ENCODE measurements around the gene OR6P1.

Gene OR6P1

DNA sequence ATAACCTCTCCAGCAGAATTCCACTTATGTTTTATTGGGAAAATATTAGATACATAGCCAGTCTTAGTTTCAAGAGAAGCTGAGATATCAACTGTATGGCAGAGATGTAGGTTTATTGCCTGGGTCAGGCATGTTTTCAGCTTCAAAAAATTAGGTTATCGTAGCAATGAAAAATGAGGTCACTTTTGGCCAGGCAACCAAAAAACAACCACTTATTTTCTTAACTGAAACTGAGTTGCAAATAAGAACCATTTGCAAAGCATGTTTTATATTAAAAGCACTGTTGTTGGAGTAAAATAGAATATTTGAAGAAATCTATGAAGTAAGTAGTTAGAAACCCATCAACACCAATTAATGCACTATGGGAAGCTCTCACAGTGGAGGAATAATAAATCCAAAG lies 10.7 kb downstream of the OR6P1 start:
- no peak for DNase-seq (ENCODE audit: low spot score)
- TF ChIP-seq, protein P1, sequence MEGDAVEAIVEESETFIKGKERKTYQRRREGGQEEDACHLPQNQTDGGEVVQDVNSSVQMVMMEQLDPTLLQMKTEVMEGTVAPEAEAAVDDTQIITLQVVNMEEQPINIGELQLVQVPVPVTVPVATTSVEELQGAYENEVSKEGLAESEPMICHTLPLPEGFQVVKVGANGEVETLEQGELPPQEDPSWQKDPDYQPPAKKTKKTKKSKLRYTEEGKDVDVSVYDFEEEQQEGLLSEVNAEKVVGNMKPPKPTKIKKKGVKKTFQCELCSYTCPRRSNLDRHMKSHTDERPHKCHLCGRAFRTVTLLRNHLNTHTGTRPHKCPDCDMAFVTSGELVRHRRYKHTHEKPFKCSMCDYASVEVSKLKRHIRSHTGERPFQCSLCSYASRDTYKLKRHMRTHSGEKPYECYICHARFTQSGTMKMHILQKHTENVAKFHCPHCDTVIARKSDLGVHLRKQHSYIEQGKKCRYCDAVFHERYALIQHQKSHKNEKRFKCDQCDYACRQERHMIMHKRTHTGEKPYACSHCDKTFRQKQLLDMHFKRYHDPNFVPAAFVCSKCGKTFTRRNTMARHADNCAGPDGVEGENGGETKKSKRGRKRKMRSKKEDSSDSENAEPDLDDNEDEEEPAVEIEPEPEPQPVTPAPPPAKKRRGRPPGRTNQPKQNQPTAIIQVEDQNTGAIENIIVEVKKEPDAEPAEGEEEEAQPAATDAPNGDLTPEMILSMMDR (IDR thresholded peaks at IDR 0.05; ENCODE audit: borderline replicate concordance, control extremely low read depth, extremely low read depth, insufficient read depth, missing control alignments) = no peak
- in situ Hi-C loops (cut with MboI; ENCODE audit: low sequenced_read_pairs, unreplicated experiment) = no loop called here

DNA sequence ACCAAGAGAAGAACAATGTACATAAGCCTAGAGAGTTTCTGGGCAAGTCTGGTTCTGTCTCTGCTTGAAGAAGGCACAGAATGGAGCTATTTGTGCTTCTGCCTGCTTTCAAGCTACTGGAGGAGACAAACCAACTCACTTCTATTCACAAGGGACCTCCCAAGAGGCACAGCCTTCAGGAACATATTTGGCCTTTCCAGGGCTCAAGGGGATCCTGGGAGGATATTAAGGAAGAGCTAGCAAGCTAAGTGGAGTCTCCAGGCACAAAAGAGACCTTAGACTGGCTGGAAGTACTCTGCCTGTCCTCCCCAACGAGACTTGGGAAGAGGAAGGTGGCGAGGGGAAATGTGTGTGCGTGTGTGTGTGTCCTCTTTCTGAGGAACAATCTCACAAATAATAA lies 16.0 kb downstream of the OR6P1 start, which contains the start of gene OR6Y1:
Gene OR6Y1 (minus strand): TSS at position 54 of the 400 bp plus-strand sequence. CDS start 6,300 bp downstream, outside the sequence.
- TF ChIP-seq, protein P1 (IDR thresholded peaks at IDR 0.05; ENCODE audit: borderline replicate concordance, control extremely low read depth, extremely low read depth, insufficient read depth, missing control alignments) = no peak
- in situ Hi-C loops (cut with MboI; ENCODE audit: low sequenced_read_pairs, unreplicated experiment) = no loop called here
- DNase-seq (ENCODE audit: low spot score) = no peak

DNA sequence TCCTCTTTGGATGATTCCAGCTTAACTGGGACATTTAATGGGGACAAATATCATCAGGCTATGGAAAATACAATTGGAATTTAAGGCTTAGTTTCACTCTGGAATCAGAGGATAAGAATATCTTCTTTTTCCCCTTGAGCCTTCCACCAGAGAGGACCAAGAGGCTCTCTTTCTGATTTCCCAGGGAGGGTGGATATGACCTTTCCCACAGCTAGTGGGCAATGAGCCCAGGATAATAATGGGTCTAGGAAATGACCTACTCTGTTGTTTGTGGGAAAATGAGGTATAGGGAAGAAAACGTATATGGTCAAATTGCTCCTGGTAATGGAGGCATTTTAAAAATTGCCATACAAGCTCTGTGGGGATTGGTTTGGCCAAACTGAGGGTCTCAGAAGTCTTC lies 18.1 kb downstream of the OR6P1 start:
- DNase-seq (ENCODE audit: low spot score) = no peak
- TF ChIP-seq, protein P1 (IDR thresholded peaks at IDR 0.05; ENCODE audit: borderline replicate concordance, control extremely low read depth, extremely low read depth, insufficient read depth, missing control alignments) = no peak
- in situ Hi-C loops (cut with MboI; ENCODE audit: low sequenced_read_pairs, unreplicated experiment) = no loop called here

DNA sequence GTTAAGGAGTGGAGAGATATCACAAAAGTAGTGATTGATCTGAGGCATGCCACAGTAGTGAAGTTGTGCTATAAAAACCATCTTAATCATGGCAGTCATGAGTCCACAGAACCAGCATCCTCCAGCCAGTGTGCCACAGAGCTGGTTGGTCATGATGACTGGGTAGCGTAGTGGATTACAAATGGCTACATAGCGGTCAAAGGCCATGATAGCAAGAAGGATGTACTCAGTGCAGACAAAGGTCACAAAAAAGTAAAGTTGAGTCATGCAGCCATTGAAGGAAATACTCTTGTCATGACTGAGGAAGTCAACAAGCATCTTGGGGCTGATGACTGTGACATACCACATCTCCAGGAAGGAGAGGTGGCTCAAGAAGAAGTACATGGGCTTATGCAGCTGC lies 22.8 kb downstream of the OR6P1 start:
- TF ChIP-seq, protein P1 (IDR thresholded peaks at IDR 0.05; ENCODE audit: borderline replicate concordance, control extremely low read depth, extremely low read depth, insufficient read depth, missing control alignments) = no peak
- DNase-seq (ENCODE audit: low spot score) = no peak
- in situ Hi-C loops (cut with MboI; ENCODE audit: low sequenced_read_pairs, unreplicated experiment) = no loop called here

DNA sequence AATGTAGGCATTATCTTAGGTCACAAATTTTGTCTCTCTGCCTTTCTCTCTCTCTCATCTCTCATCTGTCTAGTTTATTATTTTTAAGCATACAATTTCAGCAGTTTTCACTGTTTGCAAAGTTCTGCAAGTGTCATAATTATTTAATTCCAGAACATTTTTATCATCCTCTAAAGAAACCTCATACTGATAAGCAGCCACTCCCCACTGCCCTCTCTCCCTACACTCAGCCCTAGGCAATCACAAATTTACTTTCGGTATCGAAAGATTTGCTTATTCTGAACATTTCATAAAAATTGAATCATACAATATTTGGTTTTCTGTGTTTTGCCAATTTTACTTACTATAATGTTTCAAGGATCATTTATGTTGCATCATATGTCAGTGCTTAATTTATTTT lies 32.8 kb downstream of the OR6P1 start:
- in situ Hi-C loops (cut with MboI; ENCODE audit: low sequenced_read_pairs, unreplicated experiment) = no loop called here
- TF ChIP-seq, protein P1 (IDR thresholded peaks at IDR 0.05; ENCODE audit: borderline replicate concordance, control extremely low read depth, extremely low read depth, insufficient read depth, missing control alignments) = no peak
- DNase-seq (ENCODE audit: low spot score) = no peak

DNA sequence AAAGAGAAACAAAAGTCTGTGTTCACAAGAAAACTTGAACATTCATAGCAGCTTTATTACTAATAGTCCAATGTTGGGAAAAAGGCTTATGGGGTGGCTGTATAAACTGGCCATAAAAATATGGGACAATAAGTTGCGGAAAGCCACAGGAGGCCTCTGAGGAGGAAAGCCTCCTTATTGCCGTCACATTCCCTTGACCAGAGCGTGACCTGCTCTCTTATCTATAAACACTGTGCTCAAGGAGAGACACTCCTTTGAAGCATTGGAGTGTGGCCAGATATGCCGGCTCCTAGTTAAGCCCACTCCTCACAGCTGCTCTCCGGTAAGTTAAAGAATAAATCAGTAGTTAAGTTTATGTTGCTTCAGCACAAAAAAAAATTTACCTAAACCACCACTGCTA lies 35.9 kb downstream of the OR6P1 start:
- no peak for DNase-seq (ENCODE audit: low spot score)
- in situ Hi-C loops (cut with MboI; ENCODE audit: low sequenced_read_pairs, unreplicated experiment) = no loop called here
- TF ChIP-seq, protein P1 (IDR thresholded peaks at IDR 0.05; ENCODE audit: borderline replicate concordance, control extremely low read depth, extremely low read depth, insufficient read depth, missing control alignments) = no peak
